HUES6 (cell line): ENCODE results near the gene SELPLG.
"Not testable (repeated sequence)": the region's sequence is repeated elsewhere in the genome, so short reads cannot be mapped to it uniquely, and the experiment has no call there.

ENCODE experiments used
- H3K27ac ChIP-seq: 2 replicates; pipeline ENCODE4 v1.7.0; 2013; ENCODE audit warnings: low read depth, mild to moderate bottlenecking, low read length, inconsistent platforms
- H3K27me3 ChIP-seq: 2 replicates; pipeline ENCODE4 v1.6.1; 2013; ENCODE audit warnings: low read length; ENCODE audit not compliant: control insufficient read depth, insufficient read depth
- H3K36me3 ChIP-seq: 2 replicates; pipeline ENCODE4 v1.6.1; 2013; ENCODE audit warnings: low read length; ENCODE audit not compliant: control insufficient read depth, insufficient read depth
- H3K4me1 ChIP-seq: 2 replicates; pipeline ENCODE4 v1.6.1; 2013; ENCODE audit warnings: low read length; ENCODE audit not compliant: control insufficient read depth, insufficient read depth
- H3K4me3 ChIP-seq: 2 replicates; pipeline ENCODE4 v1.5.1; 2013; ENCODE audit warnings: low read depth, low read length
- H3K9ac ChIP-seq: one replicate; pipeline ENCODE4 v1.6.1; 2013; ENCODE audit warnings: mild to moderate bottlenecking, low read length
- H3K9me3 ChIP-seq: 2 replicates; pipeline ENCODE4 v1.6.1; 2013; ENCODE audit warnings: low read depth, low read length; ENCODE audit not compliant: control insufficient read depth, insufficient read depth

The SELPLG gene

DNA sequence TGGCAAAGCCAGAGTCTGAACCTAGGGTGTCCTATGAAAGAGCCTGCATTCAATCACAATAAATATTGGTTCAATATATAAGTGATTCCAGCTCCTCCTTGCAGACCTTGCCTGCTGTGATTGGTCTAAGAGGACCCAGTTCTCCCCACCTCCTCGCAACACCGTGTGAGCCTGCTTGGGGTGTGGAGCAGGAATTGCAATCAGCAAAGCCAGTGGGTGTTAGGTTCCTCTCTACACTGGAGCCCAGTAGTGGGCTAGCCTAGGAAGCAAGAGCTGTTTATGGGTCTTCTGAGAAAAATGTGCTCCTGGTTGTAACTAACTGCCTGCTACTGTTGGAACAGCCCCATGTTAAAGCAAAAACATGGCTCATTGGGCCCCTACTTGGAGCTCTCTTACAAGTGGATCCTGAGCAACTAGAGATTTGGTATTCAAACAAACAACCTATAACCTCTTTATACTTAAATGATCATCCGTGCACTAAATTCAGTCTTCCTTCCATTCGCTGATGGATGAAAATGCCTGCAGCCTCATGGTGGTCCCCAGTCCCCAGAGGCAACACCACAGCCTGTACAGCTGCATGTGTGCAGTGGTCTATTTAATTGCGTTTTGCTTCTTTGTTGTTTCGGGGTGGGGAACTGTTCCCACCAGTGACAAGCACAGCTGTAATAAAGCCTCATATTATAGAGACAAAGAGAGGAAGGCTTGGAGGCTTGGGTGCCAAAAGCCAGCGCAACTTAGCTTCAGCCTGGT is 3.7 kb upstream of the SELPLG start:
- H3K4me3 ChIP-seq: no peak overlapping the region
- H3K4me1 ChIP-seq: peaks cover 57% of the 10 kb centered on the region
- H3K9me3 ChIP-seq: no peaks in the 10 kb centered on the region
- peak overlapping the region; percentile 16; the same call in 1 of the 2 replicates for H3K27ac ChIP-seq
- no peaks in the 10 kb centered on the region for H3K27me3 ChIP-seq
- H3K36me3 ChIP-seq: no peaks in the 10 kb centered on the region
- H3K9ac ChIP-seq: no peak overlapping the region

DNA sequence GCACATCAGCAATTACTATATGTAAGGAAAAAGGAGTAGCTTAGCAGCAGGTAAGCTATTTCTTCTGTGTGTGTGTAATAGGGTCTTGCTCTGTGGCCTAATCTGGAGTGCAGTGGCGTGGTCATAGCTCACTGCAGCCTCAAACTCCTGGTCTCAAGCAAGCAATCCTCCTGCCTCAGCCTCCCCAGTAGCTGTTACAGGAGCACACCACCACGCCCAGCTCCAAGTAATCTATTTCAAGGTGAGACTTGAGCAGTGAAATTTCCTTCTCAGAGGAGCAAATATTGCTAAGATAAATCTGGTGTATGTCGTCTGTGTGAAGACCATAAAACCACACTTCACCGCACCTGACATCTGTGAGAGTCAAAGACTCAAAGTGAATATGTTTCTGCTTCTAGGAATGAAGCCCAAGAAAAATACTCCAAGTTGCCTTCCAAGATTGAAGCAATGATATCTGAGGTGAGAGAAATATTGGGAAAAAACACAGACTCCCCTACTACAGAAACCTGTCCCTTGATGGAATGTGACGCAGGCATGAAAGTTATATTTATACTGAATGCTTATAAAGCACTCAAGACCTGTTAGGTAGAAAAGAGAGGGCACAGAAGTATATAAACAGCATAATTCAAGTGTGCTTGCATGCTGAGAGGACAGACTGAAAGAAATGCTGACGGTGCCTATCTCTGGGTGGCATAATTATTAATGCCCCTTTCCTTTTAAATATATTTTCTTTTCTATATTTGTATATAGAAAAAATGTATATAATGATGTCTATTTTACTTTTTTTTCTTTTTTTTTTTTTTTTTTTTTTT is 2.5 kb upstream of the SELPLG start:
- peaks cover 52% of the 10 kb centered on the region for H3K4me1 ChIP-seq
- no peak overlapping the region for H3K27ac ChIP-seq
- H3K9ac ChIP-seq: no peak overlapping the region
- no peaks in the 10 kb centered on the region for H3K9me3 ChIP-seq
- H3K36me3 ChIP-seq: no peaks in the 10 kb centered on the region
- H3K4me3 ChIP-seq: no peak overlapping the region
- H3K27me3 ChIP-seq: no peaks in the 10 kb centered on the region

DNA sequence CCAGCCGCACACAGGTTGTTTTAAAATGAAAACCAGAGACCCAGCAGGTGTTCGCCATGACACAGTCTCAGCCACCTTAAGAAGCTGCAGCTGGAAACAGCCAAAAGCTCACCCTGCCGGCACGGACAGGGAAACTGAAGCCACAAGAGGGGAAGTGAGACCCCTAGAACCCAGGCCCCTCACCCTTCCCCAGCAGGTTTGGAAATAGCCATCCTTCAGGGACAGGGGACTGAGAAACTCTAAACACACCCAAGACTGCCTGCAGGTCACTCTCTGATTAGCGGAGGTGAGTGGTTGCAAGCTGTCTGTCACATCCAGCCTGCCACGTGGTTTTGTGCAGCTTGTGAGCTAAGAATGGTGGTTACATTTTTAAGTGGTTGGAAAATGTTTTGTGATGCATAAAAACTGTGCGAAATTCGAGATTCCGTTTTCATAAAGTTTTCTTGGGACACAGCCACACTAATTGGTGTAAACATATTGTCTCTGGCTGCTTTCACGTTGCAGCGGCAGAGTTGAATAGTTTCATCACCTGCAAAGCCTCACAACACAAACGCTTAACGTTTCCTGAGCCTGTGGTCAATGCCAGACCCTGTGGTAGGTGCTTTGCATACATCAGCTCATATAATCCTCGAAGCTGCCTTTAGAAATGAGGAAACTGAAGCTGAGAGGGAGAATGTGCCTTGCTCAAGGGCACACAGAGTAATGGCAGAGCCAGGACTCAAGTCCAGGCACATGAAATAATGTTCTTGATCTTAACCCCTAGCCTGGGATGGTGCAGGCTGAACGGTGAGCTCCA is 1.7 kb upstream of the SELPLG start:
- Histone ChIP-seq H3K27me3 (no peaks in the 10 kb centered on the region), H3K4me1 (peaks cover 52% of the 10 kb centered on the region), H3K36me3 (no peaks in the 10 kb centered on the region), H3K4me3 (no peak overlapping the region), H3K27ac (no peak overlapping the region), H3K9me3 (no peaks in the 10 kb centered on the region), H3K9ac (no peak overlapping the region)

DNA sequence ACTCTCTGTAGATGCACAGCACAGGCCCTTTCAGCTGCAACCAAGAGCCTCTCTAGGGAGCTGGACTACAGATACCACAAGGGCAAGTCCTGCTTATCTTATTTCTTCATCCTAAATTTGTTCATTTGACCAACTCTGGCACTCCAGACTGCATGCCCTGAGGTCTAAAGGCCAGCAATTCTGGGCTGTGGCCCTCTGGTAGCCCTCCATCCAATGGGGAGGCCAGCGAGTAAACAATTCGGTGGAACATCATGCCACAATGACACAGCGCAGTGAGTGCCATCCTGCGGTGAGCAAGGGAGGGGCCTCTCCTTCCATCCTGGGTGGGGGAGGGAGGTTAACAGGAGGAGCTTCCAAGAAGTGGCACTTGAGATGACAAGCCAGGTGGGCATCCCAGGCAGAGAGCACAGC is 652 bp upstream of the SELPLG start:
- Histone ChIP-seq H3K4me3 (no peak overlapping the region), H3K27ac (no peak overlapping the region), H3K27me3 (no peaks in the 10 kb centered on the region), H3K4me1 (peaks cover 55% of the 10 kb centered on the region), H3K36me3 (no peaks in the 10 kb centered on the region), H3K9me3 (no peaks in the 10 kb centered on the region), H3K9ac (no peak overlapping the region)

GRCh38 chr12:108633081-108633533 is 587 bp downstream of the SELPLG start:
- H3K4me3 ChIP-seq: no peak overlapping the region
- H3K9me3 ChIP-seq: no peaks in the 10 kb centered on the region
- H3K27me3 ChIP-seq: no peaks in the 10 kb centered on the region
- H3K36me3 ChIP-seq: no peaks in the 10 kb centered on the region
- no peak overlapping the region for H3K9ac ChIP-seq
- H3K4me1 ChIP-seq: peaks cover 49% of the 10 kb centered on the region
- no peak overlapping the region for H3K27ac ChIP-seq

DNA sequence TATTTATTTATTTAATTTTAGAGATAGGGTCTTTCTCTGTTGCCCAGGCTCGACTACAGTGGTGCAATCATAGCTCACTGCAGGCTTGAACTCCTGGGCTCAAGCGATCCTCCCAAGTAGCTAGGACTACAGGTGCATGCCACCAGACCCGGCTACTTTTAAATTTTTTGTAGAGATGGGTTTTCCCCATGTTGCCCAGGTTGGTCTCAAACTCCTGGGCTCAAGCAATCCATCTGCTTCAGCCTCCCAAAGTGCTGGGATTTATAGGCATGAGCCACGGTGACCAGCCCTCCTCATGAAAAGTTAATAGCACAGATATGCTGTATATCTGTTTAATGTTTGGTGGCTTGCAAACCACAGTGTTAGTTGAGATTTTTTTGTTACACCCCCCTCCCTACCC is 2.4 kb downstream of the SELPLG start:
- not testable (repeated sequence) for H3K9ac ChIP-seq, H3K4me3 ChIP-seq, H3K9me3 ChIP-seq, H3K27ac ChIP-seq, H3K36me3 ChIP-seq, H3K27me3 ChIP-seq
- H3K4me1 ChIP-seq: peaks cover 36% of the 10 kb centered on the region

GRCh38 chr12:108630481-108631207 is 3.0 kb downstream of the SELPLG start:
- no peaks in the 10 kb centered on the region for H3K27me3 ChIP-seq
- no peak overlapping the region for H3K4me3 ChIP-seq
- H3K27ac ChIP-seq: no peak overlapping the region
- H3K36me3 ChIP-seq: no peaks in the 10 kb centered on the region
- peaks cover 35% of the 10 kb centered on the region for H3K4me1 ChIP-seq
- no peak overlapping the region for H3K9ac ChIP-seq
- no peaks in the 10 kb centered on the region for H3K9me3 ChIP-seq

DNA sequence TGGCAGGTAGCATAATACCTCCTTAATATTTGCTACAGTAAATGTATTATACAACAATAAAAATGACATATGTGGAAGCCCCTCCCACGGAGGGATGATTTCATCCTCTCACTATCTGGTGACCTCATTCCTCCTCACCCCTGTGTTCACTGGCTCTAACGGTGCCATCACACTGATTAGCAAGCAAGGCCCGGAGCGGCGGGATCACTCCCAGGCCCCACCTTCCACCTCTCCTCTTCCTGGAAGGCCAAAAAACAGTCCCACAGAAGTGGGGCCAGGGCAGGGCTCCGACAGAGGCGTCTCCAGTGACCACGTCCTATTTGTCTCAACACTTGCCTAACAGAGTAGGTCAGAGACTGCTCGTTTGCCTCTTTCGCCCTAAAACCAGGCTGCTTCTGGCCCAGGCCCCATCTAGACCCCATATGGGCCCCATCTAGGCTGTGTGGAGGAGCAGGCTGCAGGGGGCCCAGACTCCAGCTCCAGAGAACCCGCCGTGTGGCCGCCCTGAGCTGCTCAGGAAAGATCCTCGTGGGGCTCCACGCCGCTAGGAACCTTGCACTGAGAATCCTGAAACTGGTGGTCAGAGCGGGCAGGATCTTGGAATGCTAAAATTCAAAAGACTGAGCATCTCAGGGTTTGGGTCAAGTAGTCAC is 3.7 kb downstream of the SELPLG start:
- Histone ChIP-seq H3K27me3 (no peaks in the 10 kb centered on the region), H3K27ac (0 out of 2 replicates have a peak overlapping the region, but pooled peaks have one; percentile 53), H3K36me3 (no peaks in the 10 kb centered on the region), H3K9me3 (no peaks in the 10 kb centered on the region), H3K4me1 (peaks cover 31% of the 10 kb centered on the region), H3K9ac (no peak overlapping the region), H3K4me3 (no peak overlapping the region)

DNA sequence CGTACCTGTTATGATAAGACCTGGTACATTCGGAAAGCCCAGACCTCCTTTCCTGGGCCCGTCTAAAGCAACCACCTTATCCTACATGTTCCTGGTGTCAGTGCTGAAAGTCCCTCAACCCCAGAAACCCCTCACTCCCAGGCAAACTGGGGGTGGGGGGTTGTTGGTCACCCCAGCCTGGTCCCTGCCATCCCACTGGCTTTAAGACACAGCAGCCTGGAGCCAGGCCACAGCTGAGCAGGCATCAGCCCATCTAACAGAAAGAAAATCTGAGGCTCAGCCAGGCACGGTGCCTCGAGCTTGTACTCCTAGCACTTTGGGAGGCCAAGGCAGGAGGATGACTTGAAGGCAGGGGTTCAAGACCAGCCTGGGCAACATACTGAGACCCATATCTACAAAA is 4.5 kb downstream of the SELPLG start:
- Histone ChIP-seq H3K4me3 (no peak overlapping the region), H3K27ac (no peak overlapping the region), H3K4me1 (peaks cover 25% of the 10 kb centered on the region), H3K9me3 (no peaks in the 10 kb centered on the region), H3K9ac (no peak overlapping the region), H3K27me3 (no peaks in the 10 kb centered on the region), H3K36me3 (no peaks in the 10 kb centered on the region)
